ENCODE results near the gene KRT78. TPM values are rescaled to one million over a fixed set of nuclear protein-coding genes. Genes with fewer than 3 reads are reported as not detected.

KRT78 gene
- total RNA-seq, 2 experiments from 2014 or later, result not detected

DNA sequence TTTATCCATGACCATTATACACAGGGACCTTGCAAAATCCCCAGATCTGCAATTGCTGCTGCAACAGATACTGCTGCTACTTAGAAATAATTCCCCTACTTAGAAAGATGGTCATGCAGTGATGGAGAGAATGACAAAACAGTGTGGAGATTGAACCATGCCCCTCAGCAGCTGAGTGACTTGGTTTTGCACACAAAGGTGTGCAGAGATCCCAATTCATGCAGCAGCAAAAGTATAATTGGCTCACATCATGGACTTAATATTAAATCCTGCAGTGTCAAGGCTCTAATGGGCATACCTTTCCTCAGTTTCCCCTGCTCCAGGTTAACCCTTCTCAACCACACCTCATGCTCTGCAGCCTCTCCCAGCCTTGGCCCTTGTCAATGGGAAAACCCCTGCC lies 3.0 kb upstream of the KRT78 start:
- H3K27me3 Mint-ChIP-seq, result peaks cover 18% of the 10 kb centered on the region
- intact Hi-C loops (cut with DNase I, micrococcal nuclease), result no loop called here
- Histone ChIP-seq H3K4me1 (ENCODE audit: insufficient read depth, low read length) (no peaks in the 10 kb centered on the region), H3K9me3 (ENCODE audit: control insufficient read depth in 1 of 2, insufficient read depth in 1 of 2, low read length in 2 of 2) (no peaks in the 10 kb centered on the region), H3K4me3 (ENCODE audit: low read length) (no peak overlapping the region), H3K27ac (ENCODE audit: low read depth in 1 of 2, low read length in 2 of 2) (no peak overlapping the region), H3K27me3 (ENCODE audit: control insufficient read depth in 1 of 2, insufficient read depth in 2 of 2, low read length in 2 of 2) (peaks cover 0 to 3% of the 10 kb centered on the region in 2 experiments), H3K36me3 (ENCODE audit: insufficient read depth, low read length) (no peaks in the 10 kb centered on the region)
- H3K36me3 Mint-ChIP-seq (ENCODE audit: low read depth), result no peaks in the 10 kb centered on the region
- no peak overlapping the region for H3K27ac Mint-ChIP-seq
- DNase-seq (no peak), ATAC-seq (ENCODE audit: poor library complexity) (no peak)
- TF ChIP-seq, protein P1, sequence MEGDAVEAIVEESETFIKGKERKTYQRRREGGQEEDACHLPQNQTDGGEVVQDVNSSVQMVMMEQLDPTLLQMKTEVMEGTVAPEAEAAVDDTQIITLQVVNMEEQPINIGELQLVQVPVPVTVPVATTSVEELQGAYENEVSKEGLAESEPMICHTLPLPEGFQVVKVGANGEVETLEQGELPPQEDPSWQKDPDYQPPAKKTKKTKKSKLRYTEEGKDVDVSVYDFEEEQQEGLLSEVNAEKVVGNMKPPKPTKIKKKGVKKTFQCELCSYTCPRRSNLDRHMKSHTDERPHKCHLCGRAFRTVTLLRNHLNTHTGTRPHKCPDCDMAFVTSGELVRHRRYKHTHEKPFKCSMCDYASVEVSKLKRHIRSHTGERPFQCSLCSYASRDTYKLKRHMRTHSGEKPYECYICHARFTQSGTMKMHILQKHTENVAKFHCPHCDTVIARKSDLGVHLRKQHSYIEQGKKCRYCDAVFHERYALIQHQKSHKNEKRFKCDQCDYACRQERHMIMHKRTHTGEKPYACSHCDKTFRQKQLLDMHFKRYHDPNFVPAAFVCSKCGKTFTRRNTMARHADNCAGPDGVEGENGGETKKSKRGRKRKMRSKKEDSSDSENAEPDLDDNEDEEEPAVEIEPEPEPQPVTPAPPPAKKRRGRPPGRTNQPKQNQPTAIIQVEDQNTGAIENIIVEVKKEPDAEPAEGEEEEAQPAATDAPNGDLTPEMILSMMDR (IDR thresholded peaks at IDR 0.05), result no peak
- no peaks in the 10 kb centered on the region for H3K4me1 Mint-ChIP-seq (ENCODE audit: low read depth)
- H3K9me3 Mint-ChIP-seq, result no peaks in the 10 kb centered on the region
- no peak overlapping the region for H3K4me3 Mint-ChIP-seq
- ChIA-PET CTCF (interaction anchor here (1.3 kb wide), 1 partner anchor 266 kb away, joined by 3 read pairs; no protein-coding TSS in a partner anchor), POLR2A (no interaction called here)

DNA sequence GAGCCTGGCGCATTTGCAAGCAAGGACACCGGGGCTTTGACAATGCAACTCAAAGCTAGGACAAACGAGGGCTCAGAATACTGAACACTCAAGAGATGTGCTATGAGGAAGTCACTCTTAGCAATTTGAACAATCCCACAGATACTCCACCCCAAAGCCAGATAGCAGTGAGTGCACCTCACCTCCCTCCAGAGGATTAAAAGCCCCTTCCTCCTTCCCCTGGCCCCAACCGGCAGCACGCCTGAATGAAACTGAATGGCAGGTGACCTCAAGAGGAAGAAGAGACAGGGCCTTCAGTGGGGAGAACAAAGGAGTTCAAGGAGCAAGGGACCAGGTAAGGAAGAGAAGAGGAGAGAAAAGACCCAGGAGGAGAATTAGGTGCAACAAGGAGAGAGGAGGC lies 1.9 kb upstream of the KRT78 start:
- ChIA-PET CTCF (no interaction called here), POLR2A (no interaction called here)
- ATAC-seq (ENCODE audit: poor library complexity), result no peak
- H3K9me3 ChIP-seq (ENCODE audit: control insufficient read depth in 1 of 2, insufficient read depth in 1 of 2, low read length in 2 of 2), result no peaks in the 10 kb centered on the region
- no peak overlapping the region for H3K27ac ChIP-seq (ENCODE audit: low read depth in 1 of 2, low read length in 2 of 2)
- no peak overlapping the region for H3K4me3 Mint-ChIP-seq
- no peak overlapping the region for H3K27ac Mint-ChIP-seq
- H3K4me1 ChIP-seq (ENCODE audit: insufficient read depth, low read length), result no peaks in the 10 kb centered on the region
- H3K36me3 Mint-ChIP-seq (ENCODE audit: low read depth), result no peaks in the 10 kb centered on the region
- peaks cover 0 to 3% of the 10 kb centered on the region in 2 experiments for H3K27me3 ChIP-seq (ENCODE audit: control insufficient read depth in 1 of 2, insufficient read depth in 2 of 2, low read length in 2 of 2)
- no peak overlapping the region for H3K4me3 ChIP-seq (ENCODE audit: low read length)
- peaks cover 10% of the 10 kb centered on the region for H3K27me3 Mint-ChIP-seq
- intact Hi-C loops (cut with DNase I, micrococcal nuclease), result no loop called here
- H3K36me3 ChIP-seq (ENCODE audit: insufficient read depth, low read length), result no peaks in the 10 kb centered on the region
- H3K9me3 Mint-ChIP-seq, result no peaks in the 10 kb centered on the region
- TF ChIP-seq, protein P1 (IDR thresholded peaks at IDR 0.05), result no peak
- DNase-seq, result no peak
- no peaks in the 10 kb centered on the region for H3K4me1 Mint-ChIP-seq (ENCODE audit: low read depth)

DNA sequence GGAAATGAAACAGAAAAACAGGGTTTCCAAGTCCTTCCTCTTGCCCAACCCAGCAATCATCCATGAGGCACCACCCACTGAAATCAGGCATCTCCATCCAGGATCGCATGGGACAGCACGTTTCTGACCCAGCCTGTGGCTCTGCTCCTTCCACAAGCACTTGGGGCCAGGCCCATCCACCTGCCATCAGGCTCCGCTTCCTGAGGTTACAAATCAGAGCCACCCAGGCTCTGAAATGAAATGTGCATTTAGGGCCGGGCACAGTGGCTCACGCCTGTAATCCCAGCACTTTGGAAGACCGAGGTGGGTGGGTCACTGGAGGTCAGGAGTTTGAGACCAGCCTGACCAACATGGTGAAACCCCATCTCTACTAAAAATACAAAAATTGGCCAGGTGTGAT lies 717 bp upstream of the KRT78 start:
- ATAC-seq (ENCODE audit: poor library complexity) (no peak), DNase-seq (no peak)
- intact Hi-C loops (cut with DNase I, micrococcal nuclease), result no loop called here
- Mint-ChIP-seq H3K27me3 (peaks cover 10% of the 10 kb centered on the region), H3K27ac (no peak overlapping the region), H3K36me3 (ENCODE audit: low read depth) (no peaks in the 10 kb centered on the region), H3K4me1 (ENCODE audit: low read depth) (no peaks in the 10 kb centered on the region), H3K4me3 (no peak overlapping the region), H3K9me3 (no peaks in the 10 kb centered on the region)
- Histone ChIP-seq H3K4me3 (ENCODE audit: low read length) (no peak overlapping the region), H3K27me3 (ENCODE audit: control insufficient read depth in 1 of 2, insufficient read depth in 2 of 2, low read length in 2 of 2) (peaks cover 0 to 3% of the 10 kb centered on the region in 2 experiments), H3K9me3 (ENCODE audit: control insufficient read depth in 1 of 2, insufficient read depth in 1 of 2, low read length in 2 of 2) (no peaks in the 10 kb centered on the region), H3K36me3 (ENCODE audit: insufficient read depth, low read length) (no peaks in the 10 kb centered on the region), H3K4me1 (ENCODE audit: insufficient read depth, low read length) (no peaks in the 10 kb centered on the region), H3K27ac (ENCODE audit: low read depth in 1 of 2, low read length in 2 of 2) (no peak overlapping the region)
- POLR2A ChIA-PET, result no interaction called here
- TF ChIP-seq, protein P1 (IDR thresholded peaks at IDR 0.05), result no peak
- CTCF ChIA-PET, result no interaction called here

Measured in CD4-positive, alpha-beta T cell (primary cell).